Heart left ventricle (tissue), 16 donors: ENCODE data around the gene CNTN4. TPM values are rescaled to one million over a fixed set of nuclear protein-coding genes. Genes with fewer than 3 reads are reported as not detected.

Experiments used
- ATAC-seq, 4 donors: fragments of 200-7000 bp; cut with Tn5 transposase; one replicate each; pipeline ENCODE4 v1.9.1; 2020 to 2022; ENCODE audit warnings: moderate library complexity in 4 of 4, mild to moderate bottlenecking in 3 of 4, moderate number of reproducible peaks in 1 of 4
- DNase-seq, 5 donors: peaks; one replicate each; pipeline ENCODE4 v3.0.0-alpha.2; 2020
- H3K27ac ChIP-seq, 12 donors: fragments of 200-600 bp; sonication (generic) in 4 of 12; one replicate each; pipeline versions ENCODE4 v1.5.0 to v1.8.0; 2016 to 2022; ENCODE audit warnings: mild to moderate bottlenecking in 2 of 12
- H3K27me3 ChIP-seq, 9 donors: fragments of 200-600 bp; sonication (generic) in 2 of 9; one replicate each; pipeline versions ENCODE4 v1.5.1 to v1.8.0; 2016 to 2022; ENCODE audit warnings: mild to moderate bottlenecking in 3 of 9
- H3K36me3 ChIP-seq, 9 donors: fragments of 200-600 bp; sonication (generic) in 2 of 9; one replicate each; pipeline versions ENCODE4 v1.5.0 to v1.8.0; 2018 to 2022; ENCODE audit warnings: mild to moderate bottlenecking in 2 of 9
- H3K4me1 ChIP-seq, 12 donors: fragments of 200-600 bp; sonication (generic) in 4 of 12; one replicate each; pipeline versions ENCODE4 v1.5.0 to v1.8.0; 2016 to 2022; ENCODE audit warnings: mild to moderate bottlenecking in 3 of 12
- H3K4me3 ChIP-seq, 12 donors: fragments of 200-600 bp; sonication (generic) in 4 of 12; one replicate each; pipeline versions ENCODE4 v1.5.0 to v1.8.0; 2017 to 2022; ENCODE audit warnings: mild to moderate bottlenecking in 9 of 12, moderate library complexity in 4 of 12
- H3K9me3 ChIP-seq, 12 donors: fragments of 200-600 bp; sonication (generic) in 4 of 12; one replicate each; pipeline versions ENCODE4 v1.5.0 to v1.8.0; 2016 to 2022; ENCODE audit warnings: mild to moderate bottlenecking in 1 of 12
- CTCF ChIP-seq, 12 donors: fragments of 200-600 bp; sonication (generic) in 4 of 12; IDR thresholded peaks; one replicate each; pipeline versions ENCODE4 v1.5.0 to v1.8.0; 2018 to 2022; ENCODE audit warnings: antibody characterized with exemption in 12 of 12, mild to moderate bottlenecking in 5 of 12
- POLR2A ChIP-seq, 2 donors: fragments of 450-650 bp; IDR thresholded peaks; one replicate each; pipeline ENCODE4 v1.6.1; 2017; ENCODE audit warnings: antibody characterized with exemption in 2 of 2, mild to moderate bottlenecking in 2 of 2, moderate library complexity in 2 of 2
- WGBS, 4 donors: extraction: QIAGEN DNeasy Blood & Tissue Kit in 2 of 4; methylation state at CpG; one replicate each; pipeline versions ENCODE4 v1.1.5 to v1.1.7; 2013 to 2018; 5-methylcytosine and 5-hydroxymethylcytosine counted together
- intact Hi-C, 10 donors: fragments of 100-400 bp; cut with DNase I; formaldehyde crosslinking; loops; one replicate each; pipeline versions ENCODE4 v1.11.1 to v1.14.2; 2022
- polyA plus RNA-seq, 2 donors: library from polyadenylated mRNA; stranded (reverse); fragments of 200-250 nt; gene quantifications; one replicate each; pipeline ENCODE4 v1.2.3, GENCODE V29; 2013
- total RNA-seq, 9 donors: library from RNA; depleted of rRNA in 2 of 9; stranded (reverse); fragments of >200 nt in 2 of 9; fragmentation: NEBNext Ultra II Directional in 3 of 9; extraction: Animal tissue kit (Norgen Biotek cat#: 25700) in 3 of 9; gene quantifications; one replicate each; pipeline versions ENCODE4 v1.1.0 to v1.2.4, GENCODE V29; 2016 to 2023
- donor health status: ischemic (EF 13 %, LVEDD 7.1; RV severe dilation, severe dysfunction).
- donor health status: healthy with polysubstance abuse.
- donor health status: DM: no; HTN: yes; CAD: no.
- donor health status: DM: no; HTN: no; CAD: no.
- donor health status: ischemic (EF 25% LVEDD 6.9; RV normal size, moderate dysfunction).
- donor health status: ischemic (EF 25% LVEDD 5.7; RV mildly dilated, moderate dysfunction).
- donor health status: healthy.
- donor health status: DM: yes; HTN: yes; CAD: no.
- donor health status: ischemic (EF 35%, LVEDD 5.7; RV mildly dilated, moderate dysfunction).
- donor health status: nonischemic (EF 11% LVEDD 7.7; RV severe dilation, severe dysfunction).
- donor health status: DM: yes; HTN: yes; CAD: no.
- donor health status: PGD.
- donor health status: ischemic (EF 29% LVEDD 5.4; RV normal size, mild dysfunction).
- donor health status: nonischemic (EF 23%, LVEDD 6.1; RV moderate dilation, normal function).

Gene CNTN4
- total and polyA plus RNA-seq, 11 donors = 0.30 to 6.7 (median 1.2) TPM

GRCh38 chr3:2888592-2888991 is 789.9 kb downstream of the CNTN4 start:
- DNase-seq (no peak), ATAC-seq (no peak)
- H3K9me3 ChIP-seq = no peaks in the 10 kb centered on the region
- H3K4me1 ChIP-seq = no peaks in the 10 kb centered on the region
- no peak overlapping the region for H3K4me3 ChIP-seq
- peaks cover 0 to 5% (median 0%) of the 10 kb centered on the region in 9 donors for H3K27me3 ChIP-seq
- intact Hi-C loops = no loop called here
- 83 to 87% (median 85%) methylated on average over 2 of the region's 2 CpGs for WGBS, 4 donors
- no peak overlapping the region for H3K27ac ChIP-seq
- H3K36me3 ChIP-seq = no peaks in the 10 kb centered on the region
- TF ChIP-seq CTCF (IDR thresholded peaks at IDR 0.05) (no peak), POLR2A (IDR thresholded peaks at IDR 0.05) (no peak)

- H3K9me3 ChIP-seq = no peaks in the 10 kb centered on the region
- intact Hi-C loops = no loop called here
- ATAC-seq (no peak), DNase-seq (no peak)
- H3K36me3 ChIP-seq = no peaks in the 10 kb centered on the region
- H3K27me3 ChIP-seq = no peaks in the 10 kb centered on the region
- H3K4me1 ChIP-seq = no peaks in the 10 kb centered on the region
- H3K27ac ChIP-seq = no peak overlapping the region
- no peak overlapping the region for H3K4me3 ChIP-seq
- TF ChIP-seq POLR2A (IDR thresholded peaks at IDR 0.05) (no peak), CTCF (IDR thresholded peaks at IDR 0.05) (no peak)
- 51 to 58% (median 54%) methylated on average over 2 of the region's 2 CpGs for WGBS, 4 donors
These were observed 791.1 kb downstream of the CNTN4 start for GRCh38 chr3:2889736-2890135.

- Histone ChIP-seq H3K9me3 (no peaks in the 10 kb centered on the region), H3K27ac (no peak overlapping the region), H3K4me3 (no peak overlapping the region), H3K36me3 (no peaks in the 10 kb centered on the region), H3K4me1 (no peaks in the 10 kb centered on the region), H3K27me3 (no peaks in the 10 kb centered on the region)
- intact Hi-C loops = no loop called here
- no peak for TF ChIP-seq POLR2A (IDR thresholded peaks at IDR 0.05)
- TF ChIP-seq CTCF (IDR thresholded peaks at IDR 0.05) = no peak
- WGBS, 4 donors = 80 to 86% (median 84%) methylated on average over 3 of the region's 3 CpGs
- ATAC-seq = no peak
- no peak for DNase-seq
These were observed 797.8 kb downstream of the CNTN4 start for GRCh38 chr3:2896308-2896939.

- WGBS, 4 donors = 64 to 83% (median 71%) methylated on average over 4 of the region's 4 CpGs
- TF ChIP-seq POLR2A (IDR thresholded peaks at IDR 0.05) (no peak), CTCF (IDR thresholded peaks at IDR 0.05) (no peak)
- H3K9me3 ChIP-seq = no peaks in the 10 kb centered on the region
- H3K4me1 ChIP-seq = no peaks in the 10 kb centered on the region
- ATAC-seq = no peak
- DNase-seq = no peak
- no peaks in the 10 kb centered on the region for H3K27me3 ChIP-seq
- H3K36me3 ChIP-seq = no peaks in the 10 kb centered on the region
- no peak overlapping the region for H3K27ac ChIP-seq
- intact Hi-C loops = no loop called here
- no peak overlapping the region for H3K4me3 ChIP-seq
These were observed 799.2 kb downstream of the CNTN4 start for GRCh38 chr3:2897821-2898220.
